ENCODE results near the gene VANGL1.

DNA sequence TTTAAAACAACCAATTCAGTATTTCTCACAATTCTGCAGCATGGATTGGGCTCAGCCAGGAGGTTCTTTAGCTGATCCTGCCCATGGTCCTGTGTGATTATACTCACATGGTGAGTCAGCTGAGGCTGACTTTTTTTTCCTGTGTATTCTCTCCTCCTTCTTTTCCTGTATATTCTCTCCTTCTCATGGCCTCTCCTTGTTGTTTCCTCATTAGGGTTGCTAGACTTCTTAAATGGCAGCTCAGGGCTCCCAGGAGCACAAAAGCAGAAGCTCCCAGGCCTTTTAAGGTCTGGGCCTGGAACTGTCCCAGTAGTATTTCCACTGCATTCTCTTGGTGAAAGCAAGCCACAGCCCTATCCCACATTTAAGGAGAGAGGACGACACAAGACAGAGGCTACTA lies 26.8 kb downstream of the VANGL1 start:
- TF ChIP-seq, protein P1, sequence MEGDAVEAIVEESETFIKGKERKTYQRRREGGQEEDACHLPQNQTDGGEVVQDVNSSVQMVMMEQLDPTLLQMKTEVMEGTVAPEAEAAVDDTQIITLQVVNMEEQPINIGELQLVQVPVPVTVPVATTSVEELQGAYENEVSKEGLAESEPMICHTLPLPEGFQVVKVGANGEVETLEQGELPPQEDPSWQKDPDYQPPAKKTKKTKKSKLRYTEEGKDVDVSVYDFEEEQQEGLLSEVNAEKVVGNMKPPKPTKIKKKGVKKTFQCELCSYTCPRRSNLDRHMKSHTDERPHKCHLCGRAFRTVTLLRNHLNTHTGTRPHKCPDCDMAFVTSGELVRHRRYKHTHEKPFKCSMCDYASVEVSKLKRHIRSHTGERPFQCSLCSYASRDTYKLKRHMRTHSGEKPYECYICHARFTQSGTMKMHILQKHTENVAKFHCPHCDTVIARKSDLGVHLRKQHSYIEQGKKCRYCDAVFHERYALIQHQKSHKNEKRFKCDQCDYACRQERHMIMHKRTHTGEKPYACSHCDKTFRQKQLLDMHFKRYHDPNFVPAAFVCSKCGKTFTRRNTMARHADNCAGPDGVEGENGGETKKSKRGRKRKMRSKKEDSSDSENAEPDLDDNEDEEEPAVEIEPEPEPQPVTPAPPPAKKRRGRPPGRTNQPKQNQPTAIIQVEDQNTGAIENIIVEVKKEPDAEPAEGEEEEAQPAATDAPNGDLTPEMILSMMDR (IDR thresholded peaks at IDR 0.05; ENCODE audit: insufficient read depth, low read depth, low read length), result no peak
- TF ChIP-seq EZH2 (IDR thresholded peaks at IDR 0.05; ENCODE audit: insufficient read depth, low read length), result no peak
